H9 (cell line): Measurements from ENCODE around the gene GIPC1. TPM values are rescaled to one million over a fixed set of nuclear protein-coding genes. Genes with fewer than 3 reads are reported as not detected.

Experiments
- DNase-seq: peaks from one replicate; pipeline ENCODE4 v3.0.0-alpha.2; 2017
- H2AFZ ChIP-seq: one replicate; pipeline ENCODE4 v1.6.1; 2013; ENCODE audit warnings: mild to moderate bottlenecking, low read length, control low read depth, moderate library complexity
- H2AK5ac ChIP-seq: 2 replicates; pipeline ENCODE4 v1.6.1; 2013; ENCODE audit warnings: low read length, control low read depth, mixed read lengths; ENCODE audit not compliant: insufficient read length
- H2BK120ac ChIP-seq: one replicate; pipeline ENCODE4 v1.6.1; 2013; ENCODE audit warnings: low read depth, mild to moderate bottlenecking, low read length, control low read depth, inconsistent platforms; ENCODE audit not compliant: poor library complexity, severe bottlenecking
- H2BK12ac ChIP-seq: 2 replicates; pipeline ENCODE4 v1.6.1; 2013; ENCODE audit warnings: low read length, control low read depth, mixed read lengths, low read depth; ENCODE audit not compliant: insufficient read length
- H2BK15ac ChIP-seq: 2 replicates; pipeline ENCODE4 v1.6.1; 2013; ENCODE audit warnings: low read depth, low read length, control low read depth
- H2BK20ac ChIP-seq: one replicate; pipeline ENCODE4 v1.6.1; 2013; ENCODE audit warnings: low read depth, mild to moderate bottlenecking, low read length, control low read depth, inconsistent platforms; ENCODE audit not compliant: poor library complexity, severe bottlenecking
- H2BK5ac ChIP-seq: 2 replicates; pipeline ENCODE4 v1.6.1; 2013; ENCODE audit warnings: low read length, control low read depth, mixed read lengths; ENCODE audit not compliant: insufficient read length
- H3K14ac ChIP-seq: 2 replicates; pipeline ENCODE4 v1.6.1; 2013; ENCODE audit warnings: low read length, control low read depth; ENCODE audit not compliant: insufficient read depth
- H3K18ac ChIP-seq: 2 replicates; pipeline ENCODE4 v1.6.1; 2013; ENCODE audit warnings: low read depth, mild to moderate bottlenecking, mixed read lengths, low read length, control low read depth; ENCODE audit not compliant: insufficient read length
- H3K23ac ChIP-seq: 2 replicates; pipeline ENCODE4 v1.6.1; 2013; ENCODE audit warnings: low read length, control low read depth, mixed read lengths, low read depth; ENCODE audit not compliant: insufficient read length
- H3K23me2 ChIP-seq: 2 replicates; pipeline ENCODE4 v1.6.1; 2013; ENCODE audit warnings: low read depth, mild to moderate bottlenecking, mixed read lengths, low read length, control low read depth; ENCODE audit not compliant: insufficient read length, poor library complexity, severe bottlenecking
- H3K27ac ChIP-seq: 2 replicates; pipeline ENCODE4 v1.5.1; 2013; ENCODE audit warnings: low read length, control low read depth, mixed read lengths, low read depth; ENCODE audit not compliant: insufficient read length
- H3K27me3 ChIP-seq: 2 replicates; pipeline ENCODE4 v1.6.1; 2013; ENCODE audit warnings: low read length, control low read depth, inconsistent platforms; ENCODE audit not compliant: insufficient read depth
- H3K4ac ChIP-seq: 2 replicates; pipeline ENCODE4 v1.6.1; 2013; ENCODE audit warnings: low read depth, mild to moderate bottlenecking, control low read depth, inconsistent platforms, low read length, moderate library complexity
- H3K4me1 ChIP-seq: 2 replicates; pipeline ENCODE4 v1.6.1; 2013; ENCODE audit warnings: low read length, control low read depth, inconsistent platforms; ENCODE audit not compliant: insufficient read depth
- H3K4me2 ChIP-seq: 2 replicates; pipeline ENCODE4 v1.6.1; 2013; ENCODE audit warnings: low read length, control low read depth, mixed read lengths; ENCODE audit not compliant: insufficient read length, insufficient read depth
- H3K56ac ChIP-seq: 2 replicates; pipeline ENCODE4 v1.6.1; 2013; ENCODE audit warnings: low read depth, mild to moderate bottlenecking, mixed read lengths, low read length, control low read depth; ENCODE audit not compliant: insufficient read length
- H3K79me1 ChIP-seq: 2 replicates; pipeline ENCODE4 v1.6.1; 2013; ENCODE audit warnings: low read depth, mild to moderate bottlenecking, moderate library complexity, low read length, control low read depth, inconsistent platforms; ENCODE audit not compliant: insufficient read depth, poor library complexity, severe bottlenecking
- H3K79me2 ChIP-seq: 2 replicates; pipeline ENCODE4 v1.6.1; 2013; ENCODE audit warnings: low read length, control low read depth, inconsistent platforms; ENCODE audit not compliant: insufficient read depth
- H3K9ac ChIP-seq: 2 replicates; pipeline ENCODE4 v1.6.1; 2013; ENCODE audit warnings: low read length, control low read depth, mixed read lengths; ENCODE audit not compliant: insufficient read length; ENCODE audit errors: extremely low read depth
- H3K9me3 ChIP-seq: one replicate; pipeline ENCODE4 v1.6.1; 2013; ENCODE audit warnings: low read depth, low read length, inconsistent platforms; ENCODE audit not compliant: control insufficient read depth
- H3T11ph ChIP-seq: one replicate; pipeline ENCODE4 v1.6.1; 2013; ENCODE audit warnings: mild to moderate bottlenecking, low read length, control low read depth, inconsistent platforms
- H4K20me1 ChIP-seq: one replicate; pipeline ENCODE4 v1.6.1; 2013; ENCODE audit not compliant: control insufficient read depth, insufficient read length, insufficient read depth
- H4K5ac ChIP-seq: 2 replicates; pipeline ENCODE4 v1.6.1; 2013; ENCODE audit warnings: low read depth, mild to moderate bottlenecking, mixed read lengths, low read length, control low read depth; ENCODE audit not compliant: insufficient read length
- H4K8ac ChIP-seq: replicated peaks from 2 replicates; pipeline ENCODE4 v1.6.1; 2013; ENCODE audit warnings: low read length, control low read depth, mixed read lengths, low read depth; ENCODE audit not compliant: insufficient read length
- H4K91ac ChIP-seq: 2 replicates; pipeline ENCODE4 v1.6.1; 2013; ENCODE audit warnings: low read depth, mild to moderate bottlenecking, moderate library complexity, mixed read lengths, low read length, control low read depth; ENCODE audit not compliant: insufficient read length
- H3K27ac Mint-ChIP-seq, 3 experiments: 2 replicates in 2 of 3; 3 replicates in 1 of 3; pipeline ENCODE4 v1.8.0; 2020 to 2021; ENCODE audit warnings: mixed read lengths in 3 of 3, mild to moderate bottlenecking in 1 of 3, moderate library complexity in 1 of 3
- H3K27me3 Mint-ChIP-seq: 2 replicates; pipeline ENCODE4 v1.8.0; 2021; ENCODE audit warnings: low read depth, mild to moderate bottlenecking, moderate library complexity, mixed read lengths
- H3K36me3 Mint-ChIP-seq, 3 experiments: 2 replicates in 2 of 3; 3 replicates in 1 of 3; pipeline ENCODE4 v1.8.0; 2020 to 2021; ENCODE audit warnings: low read depth in 3 of 3, mixed read lengths in 3 of 3; ENCODE audit not compliant: insufficient read depth in 1 of 3
- H3K4me1 Mint-ChIP-seq, 2 experiments: 2 replicates each; pipeline ENCODE4 v1.8.0; 2020; ENCODE audit warnings: mixed read lengths in 2 of 2
- H3K4me3 Mint-ChIP-seq, 2 experiments: 2 replicates in 1 of 2; 3 replicates in 1 of 2; pipeline ENCODE4 v1.8.0; 2020 to 2021; ENCODE audit warnings: mild to moderate bottlenecking in 2 of 2, mixed read lengths in 2 of 2, moderate library complexity in 1 of 2
- H3K9me3 Mint-ChIP-seq, 2 experiments: 2 replicates in 1 of 2; 3 replicates in 1 of 2; pipeline ENCODE4 v1.8.0; 2020; ENCODE audit warnings: mild to moderate bottlenecking in 2 of 2, mixed read lengths in 2 of 2, moderate library complexity in 1 of 2
- CTCF ChIP-seq: fragments of 200-600 bp; sonication (generic); conservative IDR thresholded peaks from 3 replicates; pipeline ENCODE4 v1.8.0; 2021; ENCODE audit warnings: antibody characterized with exemption, mild to moderate bottlenecking
- WGBS: extraction: QIAGEN DNeasy Blood & Tissue Kit; methylation state at CpG from one replicate; pipeline ENCODE4 v1.1.7; 2013; ENCODE audit warnings: missing lambda C conversion rate, low lambda C conversion rate, mixed read lengths; ENCODE audit not compliant: insufficient read length; ENCODE audit errors: extremely low coverage; 5-methylcytosine and 5-hydroxymethylcytosine counted together
- total RNA-seq: library from RNA; stranded (reverse); gene quantifications from 2 replicates; pipeline ENCODE4 v1.2.1, GENCODE V29; 2021

Gene GIPC1
- total RNA-seq, 1 experiment from 2014 or later: 70.6 TPM

GRCh38 chr19:14474827-14475226 lies 21.1 kb downstream of the GIPC1 start:
- peaks cover 2% of the 10 kb centered on the region; the same call in 1 of the 2 replicates for H3K27me3 Mint-ChIP-seq

More at GRCh38 chr19:14474827-14475226, 21.1 kb downstream of the GIPC1 start:
- Histone ChIP-seq H3K56ac (no peak overlapping the region), H2BK5ac (no peak overlapping the region), H3K14ac (no peak overlapping the region), H3K4me1 (no peaks in the 10 kb centered on the region; the same call in 1 of the 2 replicates), H3K4me2 (no peak overlapping the region), H3T11ph (no peak overlapping the region), H3K9me3 (no peaks in the 10 kb centered on the region), H4K5ac (no peak overlapping the region), H2AFZ (no peak overlapping the region), H3K9ac (no peak overlapping the region), H4K8ac (no peak overlapping the region), H3K27ac (no peak overlapping the region), H2BK12ac (no peak overlapping the region), H2BK15ac (no peak overlapping the region), H3K23me2 (peaks cover 7% of the 10 kb centered on the region), H4K91ac (no peak overlapping the region), H4K20me1 (no peaks in the 10 kb centered on the region), H3K79me1 (no peaks in the 10 kb centered on the region), H3K79me2 (no peaks in the 10 kb centered on the region), H3K4ac (no peak overlapping the region), H2BK120ac (no peak overlapping the region), H2BK20ac (no peak overlapping the region), H3K18ac (no peak overlapping the region), H3K23ac (no peak overlapping the region), H3K27me3 (no peaks in the 10 kb centered on the region), H2AK5ac (no peak overlapping the region)
- Mint-ChIP-seq H3K4me1 (peaks cover 20 to 38% of the 10 kb centered on the region in 2 experiments), H3K36me3 (peaks cover 6 to 30% (median 16%) of the 10 kb centered on the region in 3 experiments; a peak in 6 of 7 replicates), H3K27ac (no peak overlapping the region), H3K9me3 (no peaks in the 10 kb centered on the region; a peak in 1 of 5 replicates), H3K4me3 (no peak overlapping the region; a peak in 2 of 5 replicates)
- TF ChIP-seq CTCF: no peak
- no peak for DNase-seq
- no CpG with 5 or more reads among the region's 12 CpGs for WGBS
